Measurements from ENCODE around the gene LEMD1. TPM values are rescaled to one million over a fixed set of nuclear protein-coding genes. Genes with fewer than 3 reads are reported as not detected.
"Not testable (repeated sequence)": the region's sequence is repeated elsewhere in the genome, so short reads cannot be mapped to it uniquely, and the experiment has no call there.

The LEMD1 gene
- total RNA-seq, 1 donor from 2014 or later = 0.26 TPM

GRCh38 chr1:205447457-205448341 is 25.8 kb upstream of the LEMD1 start:
- DNase-seq (ENCODE audit: low read depth in 2 of 2) = no peak

DNA sequence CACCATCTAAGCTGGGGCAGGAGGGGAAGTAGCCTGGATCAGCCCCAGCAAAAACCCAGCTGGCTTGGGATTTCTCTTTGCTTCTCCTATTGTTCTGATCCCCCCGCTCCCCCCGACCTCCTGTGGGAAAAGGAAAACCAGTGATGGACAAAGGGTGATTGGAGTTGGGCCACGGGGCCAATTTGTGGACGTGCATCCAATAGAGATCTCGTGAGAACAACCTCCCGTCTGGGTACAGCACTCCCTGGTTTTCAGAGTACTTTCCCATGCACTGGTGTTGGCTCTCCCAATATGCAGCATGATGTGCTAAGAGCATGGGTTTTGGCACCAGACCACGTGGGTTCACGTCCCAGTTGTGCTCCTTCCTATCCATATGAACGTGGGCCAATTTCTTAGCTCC is 25.0 kb upstream of the LEMD1 start:
- peak; percentile 16 to 59 for DNase-seq (ENCODE audit: low read depth in 2 of 2)

DNA sequence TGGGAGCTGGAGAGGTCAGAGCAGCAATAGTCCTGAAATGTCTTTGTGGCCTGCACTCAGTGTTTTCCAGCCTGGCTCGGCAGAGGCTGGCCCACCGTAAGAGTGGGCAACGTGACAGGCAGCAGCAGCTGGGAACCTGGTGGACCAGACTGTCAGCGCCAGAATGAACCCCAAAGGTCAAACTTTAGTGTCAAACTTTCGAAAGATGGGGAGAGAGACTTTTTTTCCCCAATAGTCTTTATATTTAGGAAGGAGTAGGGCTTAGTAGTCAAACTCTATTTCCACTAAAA is 23.7 kb upstream of the LEMD1 start:
- no peak for DNase-seq (ENCODE audit: low read depth in 2 of 2)

GRCh38 chr1:205444931-205445645 is 23.2 kb upstream of the LEMD1 start:
- no peak for DNase-seq (ENCODE audit: low read depth in 2 of 2)

DNA sequence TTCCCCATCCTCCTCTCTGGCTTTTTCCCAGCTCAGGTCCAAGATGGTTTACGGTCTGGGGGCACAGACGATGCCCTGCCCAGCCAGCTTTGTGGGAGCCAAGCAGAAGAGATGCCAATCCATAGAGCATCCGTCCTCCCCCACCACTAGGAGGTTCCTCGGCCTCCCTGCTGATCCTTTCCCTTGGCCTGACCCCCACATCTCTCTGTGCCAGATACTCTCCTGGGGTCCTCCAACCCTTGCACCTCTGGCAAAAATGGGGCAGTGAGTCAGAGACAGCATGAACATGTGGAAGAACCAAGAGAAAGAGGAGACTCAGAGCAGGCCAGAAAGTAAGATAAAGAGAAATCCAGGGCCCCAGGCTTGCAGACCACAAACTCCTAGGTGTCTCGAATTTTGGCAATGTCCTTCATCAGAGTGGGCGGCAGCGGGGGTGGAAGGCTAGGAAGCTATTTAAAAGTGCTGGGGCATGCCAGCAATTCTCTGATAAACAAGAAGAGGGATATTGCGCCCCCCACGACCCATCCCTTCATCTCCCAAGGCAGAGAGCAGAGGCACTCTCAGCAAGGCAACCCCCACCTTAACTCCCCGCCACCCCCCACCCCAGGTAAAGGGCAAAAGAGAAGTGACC is 22.6 kb upstream of the LEMD1 start:
- no peak for DNase-seq (ENCODE audit: low read depth in 2 of 2)

DNA sequence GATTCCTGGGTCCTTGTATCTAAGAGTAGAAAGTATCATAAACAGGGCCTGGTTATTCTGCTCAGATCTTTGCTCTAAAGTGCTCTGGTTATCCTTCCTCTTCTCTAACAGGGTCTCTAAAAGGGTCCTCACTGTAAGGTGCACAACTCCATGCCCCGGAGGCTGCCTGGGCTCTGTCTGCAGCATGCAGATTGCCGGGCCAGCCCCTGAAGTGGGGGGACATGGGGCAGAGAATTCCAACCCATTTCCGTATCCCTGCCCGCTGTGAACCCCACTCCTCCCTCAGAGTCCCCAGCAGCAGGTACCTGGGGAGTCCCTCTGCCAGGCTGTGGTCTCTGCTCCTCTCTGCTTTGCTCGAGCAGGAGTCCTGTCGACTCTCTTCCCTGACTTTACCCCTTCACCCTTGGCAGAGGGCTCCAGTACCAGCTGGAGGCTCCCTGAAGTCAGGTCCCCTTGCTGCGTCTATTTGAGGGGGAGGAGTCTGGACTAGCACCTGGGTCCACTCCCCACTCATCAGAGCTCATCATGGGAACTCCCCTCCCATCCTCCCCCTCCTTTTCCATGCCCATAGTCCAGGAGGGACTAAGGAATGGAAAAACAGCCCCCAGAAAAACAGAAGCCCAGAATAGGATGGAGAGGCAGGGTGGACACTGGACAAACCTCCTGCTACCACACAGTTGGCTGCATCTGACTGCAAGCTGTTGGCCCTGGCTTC is 21.9 kb upstream of the LEMD1 start:
- no peak for DNase-seq (ENCODE audit: low read depth in 2 of 2)

- peak in 1 of 2 donors; percentile 26 for DNase-seq (ENCODE audit: low read depth in 2 of 2)
Measured at GRCh38 chr1:205442051-205442725, 20.3 kb upstream of the LEMD1 start.

- no peak for DNase-seq (ENCODE audit: low read depth in 2 of 2)
Measured at GRCh38 chr1:205441716-205442050, 19.8 kb upstream of the LEMD1 start.

DNA sequence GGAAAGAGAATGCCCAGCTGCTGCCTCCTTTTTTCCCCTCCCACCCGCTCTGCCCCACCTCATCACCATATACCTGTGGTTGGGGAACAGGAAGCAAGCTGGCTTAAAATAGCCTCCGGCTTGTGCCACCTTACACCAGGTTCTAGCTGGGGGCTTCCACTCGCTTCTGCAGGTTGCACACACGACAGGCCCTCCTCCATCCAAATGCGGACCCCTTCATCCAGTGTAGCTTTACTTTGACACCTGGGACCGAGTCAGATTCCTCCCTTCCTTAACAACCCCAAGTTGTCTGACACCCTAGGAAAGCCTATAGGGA is 19.4 kb upstream of the LEMD1 start:
- no peak for DNase-seq (ENCODE audit: low read depth in 2 of 2)

- DNase-seq (ENCODE audit: low read depth in 2 of 2) = peak in 1 of 2 donors; percentile 44
Measured at GRCh38 chr1:205440476-205441317, 18.8 kb upstream of the LEMD1 start.

DNA sequence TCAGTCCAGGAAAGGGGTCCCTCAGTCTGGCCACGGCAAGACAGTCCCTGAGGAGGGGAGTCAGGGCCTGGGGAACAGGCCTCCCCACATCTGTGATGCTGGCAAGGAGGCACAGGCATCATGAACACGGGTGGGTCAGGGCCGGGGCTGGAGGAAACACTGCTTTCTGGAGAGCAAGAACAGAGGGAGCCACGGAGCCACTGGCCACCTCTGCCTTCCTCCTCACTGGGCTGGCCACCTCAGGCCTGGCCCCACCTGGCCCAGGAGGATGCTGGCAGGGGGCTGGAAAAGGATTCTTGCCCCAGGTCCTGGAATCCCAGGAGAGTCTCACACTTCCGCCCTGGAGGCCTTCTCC is 18.2 kb upstream of the LEMD1 start:
- no peak for DNase-seq (ENCODE audit: low read depth in 2 of 2)

DNA sequence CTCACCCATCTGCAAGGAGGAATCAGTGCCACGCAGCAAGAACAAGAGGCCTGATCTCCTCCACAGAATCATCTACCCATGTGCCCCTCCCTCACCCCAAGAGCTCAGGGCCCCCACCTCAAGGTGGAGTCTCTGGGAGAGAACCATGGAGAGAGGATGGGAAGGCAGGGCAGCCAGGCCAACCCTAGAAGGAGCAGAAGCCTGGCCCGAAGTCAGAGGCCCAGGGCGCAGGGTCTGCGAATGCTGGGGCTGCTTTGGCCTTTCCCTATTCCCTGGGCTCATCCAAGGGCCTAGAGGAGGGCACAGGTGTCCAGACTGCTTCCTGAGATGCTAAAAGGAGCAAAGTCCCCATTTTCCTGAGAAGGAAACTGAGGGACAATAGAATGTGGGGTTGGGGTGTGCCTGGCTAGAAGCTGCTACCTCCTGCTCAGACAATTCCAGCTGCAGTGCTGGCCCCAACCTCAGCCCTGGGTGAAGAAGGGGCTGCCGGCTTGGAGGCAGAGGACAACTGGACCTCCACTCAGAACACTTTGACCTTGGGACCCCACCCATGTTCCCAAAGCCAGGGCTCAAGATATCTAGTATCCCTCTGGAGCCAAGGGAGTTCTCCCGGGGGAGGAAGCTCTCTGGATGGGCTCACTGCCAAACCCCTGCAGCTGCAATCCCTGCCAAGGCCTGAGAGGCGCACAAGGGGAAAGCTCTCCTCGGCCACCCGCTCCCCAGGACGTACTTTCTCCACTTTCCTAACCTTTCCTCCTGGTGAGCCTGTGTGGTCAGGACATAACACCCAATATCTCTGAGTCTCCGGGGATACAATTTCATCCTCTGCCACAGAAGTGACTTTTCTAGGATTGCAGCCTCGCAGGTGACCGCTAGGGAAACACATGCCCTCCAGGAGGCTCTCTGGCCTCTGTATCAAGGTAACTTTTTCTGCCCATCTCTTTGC is 16.6 kb upstream of the LEMD1 start:
- DNase-seq (ENCODE audit: low read depth in 2 of 2) = peak; percentile 26 to 63

GRCh38 chr1:205437570-205437969 is 15.7 kb upstream of the LEMD1 start:
- DNase-seq (ENCODE audit: low read depth in 2 of 2) = no peak

- peak in 1 of 2 donors; percentile 29 for DNase-seq (ENCODE audit: low read depth in 2 of 2)
Measured at GRCh38 chr1:205436776-205437410, 15.0 kb upstream of the LEMD1 start.

- DNase-seq (ENCODE audit: low read depth in 2 of 2) = no peak
Measured at GRCh38 chr1:205435578-205436573, 14.0 kb upstream of the LEMD1 start.

DNA sequence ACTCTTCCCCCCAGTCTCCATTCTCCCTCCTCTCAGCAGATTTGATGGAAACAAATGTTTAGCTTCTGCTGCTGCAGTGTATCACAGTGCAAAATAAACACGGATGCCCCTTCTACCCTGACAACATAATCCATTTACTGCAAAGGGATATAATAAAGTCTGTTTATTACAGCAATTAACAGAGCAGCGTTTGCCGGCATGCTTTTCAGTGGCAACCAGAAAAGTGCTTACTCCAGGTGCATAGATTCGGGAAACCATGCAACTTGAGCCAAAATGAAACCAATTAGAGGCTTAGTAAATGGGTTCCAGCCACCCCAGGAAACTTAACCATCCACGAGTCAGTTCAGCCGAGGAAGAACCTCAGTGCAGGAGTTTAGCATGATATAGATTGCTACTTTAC is 12.9 kb upstream of the LEMD1 start:
- DNase-seq (ENCODE audit: low read depth in 2 of 2) = no peak

DNA sequence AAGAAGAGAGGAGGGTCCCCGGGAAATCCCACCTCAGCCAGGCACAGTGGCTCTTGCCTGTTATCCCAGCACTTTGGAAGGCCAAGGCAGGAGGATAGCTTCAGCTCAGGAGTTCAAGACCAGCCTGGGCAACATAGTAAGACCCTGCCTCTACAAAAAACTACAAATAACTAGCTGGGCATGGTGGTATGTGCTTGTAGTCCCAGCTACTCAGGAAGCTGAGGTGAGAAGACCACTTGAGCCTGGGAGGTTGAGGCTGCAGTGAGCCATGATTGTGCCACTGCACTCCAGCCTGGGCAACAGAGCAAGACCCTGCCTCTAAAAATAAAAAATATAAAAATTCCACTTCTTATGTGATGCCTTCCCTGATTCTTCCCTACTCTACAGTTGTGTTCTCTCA is 10.8 kb upstream of the LEMD1 start:
- DNase-seq (ENCODE audit: low read depth in 2 of 2) = not testable (repeated sequence)

GRCh38 chr1:205432116-205432515 is 10.3 kb upstream of the LEMD1 start:
- no peak for DNase-seq (ENCODE audit: low read depth in 2 of 2)

Measured in dermis microvascular lymphatic vessel endothelial cell (primary cell).